ENCODE data around the gene PA2G4.
"Not testable (repeated sequence)": the region's sequence is repeated elsewhere in the genome, so short reads cannot be mapped to it uniquely, and the experiment has no call there.

Gene PA2G4

DNA sequence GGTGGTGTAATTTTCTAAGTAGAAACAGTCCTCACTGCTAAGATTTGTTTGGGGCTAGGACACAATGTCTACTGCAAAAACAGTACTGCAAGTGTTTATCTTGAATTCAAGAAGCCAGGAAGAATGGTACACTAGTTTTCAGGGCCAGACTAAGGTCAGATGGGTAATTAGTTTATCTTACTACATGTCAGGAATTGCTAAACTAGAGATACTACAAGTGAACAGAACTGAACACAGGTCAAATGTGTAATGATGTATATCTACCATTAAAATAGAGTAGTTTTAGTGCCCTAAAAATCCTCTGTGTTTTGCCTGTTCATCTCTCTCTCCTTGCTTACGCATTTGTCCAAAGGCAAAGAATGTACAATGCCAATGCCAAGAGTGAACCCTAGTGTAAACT is 9.7 kb downstream of the PA2G4 start:
- CTCF ChIA-PET = no interaction called here
- TF ChIP-seq ELF4 (IDR thresholded peaks at IDR 0.05) (no peak), TARDBP (IDR thresholded peaks at IDR 0.05) (no peak), ARNT (IDR thresholded peaks at IDR 0.05) (no peak), FOXM1 (IDR thresholded peaks at IDR 0.05; ENCODE audit: borderline replicate concordance) (no peak), FOXK2 (IDR thresholded peaks at IDR 0.05) (no peak), SP1 (IDR thresholded peaks at IDR 0.05) (no peak), NFRKB (IDR thresholded peaks at IDR 0.05) (no peak), ZNF384 (IDR thresholded peaks at IDR 0.05) (no peak)
- DNase-seq (ENCODE audit: extremely low spot score) = no peak
- POLR2A ChIA-PET = interaction anchor here (2.5 kb wide), 1 partner anchor 10 kb away, joined by 15 read pairs; the partner anchor contains the start of gene PA2G4

DNA sequence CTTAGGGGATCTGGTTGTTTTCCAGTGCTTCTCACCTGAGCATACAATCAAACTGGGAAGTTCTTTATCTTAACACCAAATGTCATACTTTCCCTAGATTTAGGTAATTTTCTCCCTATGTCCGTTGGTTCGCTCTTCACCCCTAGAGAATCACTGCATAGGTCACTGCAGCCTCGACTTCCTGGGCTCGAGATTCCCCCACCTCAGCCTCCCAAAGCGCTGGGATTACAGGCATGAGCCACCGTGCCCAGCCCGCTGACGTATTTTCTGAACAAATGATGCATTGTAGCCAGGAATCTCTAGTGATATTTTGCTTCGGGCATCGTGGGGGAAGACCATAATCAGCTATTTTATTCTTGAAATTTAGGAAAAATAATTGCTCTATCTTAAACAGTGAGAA is 11.0 kb downstream of the PA2G4 start:
- DNase-seq (ENCODE audit: extremely low spot score) = no peak
- CTCF ChIA-PET = no interaction called here
- TF ChIP-seq NFRKB (IDR thresholded peaks at IDR 0.05) (no peak), LEF1 (IDR thresholded peaks at IDR 0.05; ENCODE audit: borderline replicate concordance) (no peak), HDGF (IDR thresholded peaks at IDR 0.05; ENCODE audit: borderline replicate concordance) (no peak), FOXA1 (IDR thresholded peaks at IDR 0.05) (no peak), CTBP1 (IDR thresholded peaks at IDR 0.05; ENCODE audit: borderline replicate concordance) (no peak), TARDBP (IDR thresholded peaks at IDR 0.05) (no peak), ZNF384 (IDR thresholded peaks at IDR 0.05) (no peak), SUZ12 (IDR thresholded peaks at IDR 0.05) (no peak), FOXK2 (IDR thresholded peaks at IDR 0.05) (no peak), BHLHE40 (IDR thresholded peaks at IDR 0.05; ENCODE audit: borderline replicate concordance) (no peak), FOXM1 (IDR thresholded peaks at IDR 0.05; ENCODE audit: borderline replicate concordance) (no peak), L3MBTL2 (conservative IDR thresholded peaks at IDR 0.05) (no peak), SP1 (IDR thresholded peaks at IDR 0.05) (no peak), PKNOX1 (IDR thresholded peaks at IDR 0.05) (no peak)
- POLR2A ChIA-PET = interaction anchor here (0.6 to 5.9 kb wide), 7 partner anchors 11 to 1340 kb away, joined by 3 to 122 read pairs (median 5); partner anchors contain the start of genes ESYT1, INHBE, PA2G4 and RNF41

- no peak for TF ChIP-seq FOXM1 (IDR thresholded peaks at IDR 0.05; ENCODE audit: borderline replicate concordance)
- TF ChIP-seq LEF1 (IDR thresholded peaks at IDR 0.05; ENCODE audit: borderline replicate concordance) = no peak
- no peak for TF ChIP-seq HDGF (IDR thresholded peaks at IDR 0.05; ENCODE audit: borderline replicate concordance)
- TF ChIP-seq BHLHE40 (IDR thresholded peaks at IDR 0.05; ENCODE audit: borderline replicate concordance) = no peak
- TF ChIP-seq FOXA1 (IDR thresholded peaks at IDR 0.05) = no peak
- no peak for TF ChIP-seq CTBP1 (IDR thresholded peaks at IDR 0.05; ENCODE audit: borderline replicate concordance)
- no peak for TF ChIP-seq ZNF384 (IDR thresholded peaks at IDR 0.05)
- TF ChIP-seq FOXK2 (IDR thresholded peaks at IDR 0.05) = no peak
- TF ChIP-seq SP1 (IDR thresholded peaks at IDR 0.05) = no peak
- TF ChIP-seq L3MBTL2 (conservative IDR thresholded peaks at IDR 0.05) = peak; percentile 73
- no peak for TF ChIP-seq TARDBP (IDR thresholded peaks at IDR 0.05)
- peak; percentile 98 for TF ChIP-seq NFRKB (IDR thresholded peaks at IDR 0.05)
- TF ChIP-seq ARNT (IDR thresholded peaks at IDR 0.05) = 0 out of 2 replicates have a peak, but pooled peaks have one; percentile 19
- no peak for TF ChIP-seq SUZ12 (IDR thresholded peaks at IDR 0.05)
- TF ChIP-seq ELF4 (IDR thresholded peaks at IDR 0.05) = peak; percentile 96
- TF ChIP-seq PKNOX1 (IDR thresholded peaks at IDR 0.05) = no peak
- DNase-seq (ENCODE audit: extremely low spot score) = peak; percentile 75
- POLR2A ChIA-PET = interaction anchor here (0.6 to 5.9 kb wide), 24 partner anchors 9 to 1338 kb away, joined by 3 to 122 read pairs (median 5); partner anchors contain the start of genes ERBB3, ESYT1, INHBE and MYL6
- CTCF ChIA-PET = no interaction called here
Measured at GRCh38 chr12:56116267-56117081, 12.1 kb downstream of the PA2G4 start, which contains the start of gene RPL41. RPL41 (plus strand) TSS chr12:56116633.

GRCh38 chr12:56117082-56117706 is 12.8 kb downstream of the PA2G4 start:
- ChIA-PET POLR2A (interaction anchor here (0.6 to 5.9 kb wide), 30 partner anchors 9 to 1855 kb away, joined by 3 to 122 read pairs (median 4); partner anchors contain the start of genes CNPY2, ERBB3, ESYT1 and MYL6), CTCF (interaction anchor here (1.1 to 3.2 kb wide), 2 partner anchors 71 to 77 kb away, joined by 3 to 32 read pairs; partner anchors contain the start of gene SMARCC2)
- DNase-seq (ENCODE audit: extremely low spot score) = not testable (repeated sequence)

- ChIA-PET POLR2A (interaction anchor here (0.6 to 5.9 kb wide), 43 partner anchors 8 to 1856 kb away, joined by 3 to 122 read pairs (median 3); partner anchors contain the start of genes ANKRD52, CNPY2, COQ10A and ERBB3), CTCF (interaction anchor here (0.6 to 3.2 kb wide), 11 partner anchors 10 to 190 kb away, joined by 3 to 32 read pairs (median 5); partner anchors contain the start of genes ESYT1, PYM1, RNF41 and SMARCC2)
- DNase-seq (ENCODE audit: extremely low spot score) = peak; percentile 92
- TF ChIP-seq ZNF384 (IDR thresholded peaks at IDR 0.05) = no peak
- TF ChIP-seq TARDBP (IDR thresholded peaks at IDR 0.05) = no peak
- 0 out of 2 replicates have a peak, but pooled peaks have one; percentile 7 for TF ChIP-seq CTBP1 (IDR thresholded peaks at IDR 0.05; ENCODE audit: borderline replicate concordance)
- TF ChIP-seq FOXK2 (IDR thresholded peaks at IDR 0.05) = peak; percentile 69; the same call in 1 of the 2 replicates
- TF ChIP-seq HDGF (IDR thresholded peaks at IDR 0.05; ENCODE audit: borderline replicate concordance) = no peak
- peak; percentile 94 for TF ChIP-seq ELF4 (IDR thresholded peaks at IDR 0.05)
- TF ChIP-seq LEF1 (IDR thresholded peaks at IDR 0.05; ENCODE audit: borderline replicate concordance) = peak; percentile 21; the same call in 1 of the 2 replicates
- peak; percentile 78 for TF ChIP-seq L3MBTL2 (conservative IDR thresholded peaks at IDR 0.05)
- TF ChIP-seq FOXA1 (IDR thresholded peaks at IDR 0.05) = no peak
- no peak for TF ChIP-seq FOXM1 (IDR thresholded peaks at IDR 0.05; ENCODE audit: borderline replicate concordance)
- TF ChIP-seq NFRKB (IDR thresholded peaks at IDR 0.05) = 0 out of 2 replicates have a peak, but pooled peaks have one; percentile 45
- TF ChIP-seq BHLHE40 (IDR thresholded peaks at IDR 0.05; ENCODE audit: borderline replicate concordance) = no peak
- no peak for TF ChIP-seq SUZ12 (IDR thresholded peaks at IDR 0.05)
- peak; percentile 92 for TF ChIP-seq ARNT (IDR thresholded peaks at IDR 0.05)
- peak; percentile 53 for TF ChIP-seq PKNOX1 (IDR thresholded peaks at IDR 0.05)
- TF ChIP-seq SP1 (IDR thresholded peaks at IDR 0.05) = no peak
Measured at GRCh38 chr12:56117778-56118687, 13.7 kb downstream of the PA2G4 start, which contains the start of gene ZC3H10. ZC3H10 (plus strand) TSS chr12:56118266; CDS start chr12:56120563, 2,297 bp downstream.
